ENCODE results near the gene MBNL3.

MBNL3 gene

GRCh38 chrX:132407691-132408090 lies 81.1 kb downstream of the MBNL3 start:
- no peaks in the 10 kb centered on the region for H3K4me1 ChIP-seq (ENCODE audit: insufficient read depth, insufficient read length)

GRCh38 chrX:132406106-132406505 lies 82.7 kb downstream of the MBNL3 start:
- H3K4me1 ChIP-seq (ENCODE audit: insufficient read depth, insufficient read length): no peaks in the 10 kb centered on the region
- H3K4me3 ChIP-seq (ENCODE audit: insufficient read length, low read depth): no peak overlapping the region
- no peak for DNase-seq (ENCODE audit: low read depth, low spot score)
- no peak for TF ChIP-seq ZNF274 (IDR thresholded peaks at IDR 0.05; ENCODE audit: low read depth, low read length)
- no peak for TF ChIP-seq SUZ12 (IDR thresholded peaks at IDR 0.05; ENCODE audit: extremely low read depth, insufficient read depth, insufficient read length)
- TF ChIP-seq YY1 (IDR thresholded peaks at IDR 0.05; ENCODE audit: insufficient read depth, insufficient read length): no peak
- H3K36me3 ChIP-seq (ENCODE audit: insufficient read depth, insufficient read length, low read length): no peaks in the 10 kb centered on the region
- no peaks in the 10 kb centered on the region for H3K9me3 ChIP-seq (ENCODE audit: insufficient read depth, low read length)
- H3K9ac ChIP-seq (ENCODE audit: insufficient read length, low read depth): no peak overlapping the region
- H3K27me3 ChIP-seq (ENCODE audit: insufficient read depth, insufficient read length): no peaks in the 10 kb centered on the region

More at GRCh38 chrX:132407691-132408090, 81.1 kb downstream of the MBNL3 start:
- no peak overlapping the region for H3K9ac ChIP-seq (ENCODE audit: insufficient read length, low read depth)
- no peaks in the 10 kb centered on the region for H3K9me3 ChIP-seq (ENCODE audit: insufficient read depth, low read length)
- no peak overlapping the region for H3K4me3 ChIP-seq (ENCODE audit: insufficient read length, low read depth)
- no peaks in the 10 kb centered on the region for H3K36me3 ChIP-seq (ENCODE audit: insufficient read depth, insufficient read length, low read length)
- H3K27me3 ChIP-seq (ENCODE audit: insufficient read depth, insufficient read length): no peaks in the 10 kb centered on the region
- TF ChIP-seq SUZ12 (IDR thresholded peaks at IDR 0.05; ENCODE audit: extremely low read depth, insufficient read depth, insufficient read length) (no peak), ZNF274 (IDR thresholded peaks at IDR 0.05; ENCODE audit: low read depth, low read length) (no peak), YY1 (IDR thresholded peaks at IDR 0.05; ENCODE audit: insufficient read depth, insufficient read length) (no peak)
- no peak for DNase-seq (ENCODE audit: low read depth, low spot score)

DNA sequence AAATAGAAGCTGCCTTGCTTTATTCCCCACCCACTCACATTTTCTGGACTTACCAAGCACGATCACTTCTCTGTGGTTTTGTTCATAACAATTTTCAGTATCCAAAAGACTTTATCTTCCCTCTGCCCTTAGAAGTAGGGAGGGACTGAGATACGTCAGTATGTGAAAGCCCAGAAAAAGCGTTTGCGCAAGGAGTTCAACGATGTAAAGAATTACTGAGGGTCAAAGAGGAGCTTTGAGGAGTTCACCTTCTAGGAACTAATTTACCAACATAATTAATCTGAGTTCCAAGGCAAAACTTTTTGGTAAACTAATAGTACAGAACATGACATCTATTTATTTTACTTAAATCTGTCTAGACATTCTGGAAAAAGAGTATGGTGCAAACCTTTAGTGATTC lies 84.6 kb downstream of the MBNL3 start:
- H3K4me1 ChIP-seq (ENCODE audit: insufficient read depth, insufficient read length): no peaks in the 10 kb centered on the region
- H3K36me3 ChIP-seq (ENCODE audit: insufficient read depth, insufficient read length, low read length): no peaks in the 10 kb centered on the region
- no peak for DNase-seq (ENCODE audit: low read depth, low spot score)
- H3K9me3 ChIP-seq (ENCODE audit: insufficient read depth, low read length): no peaks in the 10 kb centered on the region
- no peak for TF ChIP-seq ZNF274 (IDR thresholded peaks at IDR 0.05; ENCODE audit: low read depth, low read length)
- TF ChIP-seq YY1 (IDR thresholded peaks at IDR 0.05; ENCODE audit: insufficient read depth, insufficient read length): no peak
- TF ChIP-seq SUZ12 (IDR thresholded peaks at IDR 0.05; ENCODE audit: extremely low read depth, insufficient read depth, insufficient read length): no peak
- H3K27me3 ChIP-seq (ENCODE audit: insufficient read depth, insufficient read length): no peaks in the 10 kb centered on the region
- H3K9ac ChIP-seq (ENCODE audit: insufficient read length, low read depth): no peak overlapping the region
- H3K4me3 ChIP-seq (ENCODE audit: insufficient read length, low read depth): no peak overlapping the region

DNA sequence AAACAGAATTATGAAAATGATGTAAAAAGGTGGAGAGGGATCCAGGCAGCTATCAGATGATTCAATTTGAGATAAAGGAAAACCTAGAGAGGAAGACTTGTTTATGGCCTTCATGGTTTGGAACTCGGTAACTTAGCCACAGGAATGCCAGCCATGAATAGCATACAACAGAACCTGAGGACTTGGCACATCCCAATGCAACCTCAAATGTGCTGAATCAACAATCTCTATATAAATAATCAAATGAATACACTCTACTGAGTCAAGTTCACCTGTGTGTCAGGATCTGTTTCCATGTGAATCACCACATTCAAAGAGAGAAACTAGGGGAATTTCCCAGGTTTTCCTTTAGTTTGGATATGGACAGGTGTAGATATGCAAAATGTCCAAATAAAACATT lies 86.9 kb downstream of the MBNL3 start:
- Histone ChIP-seq H3K36me3 (ENCODE audit: insufficient read depth, insufficient read length, low read length) (no peaks in the 10 kb centered on the region), H3K4me1 (ENCODE audit: insufficient read depth, insufficient read length) (no peaks in the 10 kb centered on the region), H3K9ac (ENCODE audit: insufficient read length, low read depth) (no peak overlapping the region), H3K27me3 (ENCODE audit: insufficient read depth, insufficient read length) (no peaks in the 10 kb centered on the region), H3K9me3 (ENCODE audit: insufficient read depth, low read length) (no peaks in the 10 kb centered on the region), H3K4me3 (ENCODE audit: insufficient read length, low read depth) (no peak overlapping the region)
- TF ChIP-seq ZNF274 (IDR thresholded peaks at IDR 0.05; ENCODE audit: low read depth, low read length) (no peak), YY1 (IDR thresholded peaks at IDR 0.05; ENCODE audit: insufficient read depth, insufficient read length) (no peak), SUZ12 (IDR thresholded peaks at IDR 0.05; ENCODE audit: extremely low read depth, insufficient read depth, insufficient read length) (no peak)
- DNase-seq (ENCODE audit: low read depth, low spot score): no peak

- DNase-seq (ENCODE audit: low read depth, low spot score): no peak
- Histone ChIP-seq H3K4me3 (ENCODE audit: insufficient read length, low read depth) (no peak overlapping the region), H3K36me3 (ENCODE audit: insufficient read depth, insufficient read length, low read length) (no peaks in the 10 kb centered on the region), H3K4me1 (ENCODE audit: insufficient read depth, insufficient read length) (no peaks in the 10 kb centered on the region), H3K27me3 (ENCODE audit: insufficient read depth, insufficient read length) (no peaks in the 10 kb centered on the region), H3K9me3 (ENCODE audit: insufficient read depth, low read length) (no peaks in the 10 kb centered on the region), H3K9ac (ENCODE audit: insufficient read length, low read depth) (no peak overlapping the region)
- no peak for TF ChIP-seq YY1 (IDR thresholded peaks at IDR 0.05; ENCODE audit: insufficient read depth, insufficient read length)
- TF ChIP-seq SUZ12 (IDR thresholded peaks at IDR 0.05; ENCODE audit: extremely low read depth, insufficient read depth, insufficient read length): no peak
- TF ChIP-seq ZNF274 (IDR thresholded peaks at IDR 0.05; ENCODE audit: low read depth, low read length): no peak
Measured at GRCh38 chrX:132400706-132401105, 88.1 kb downstream of the MBNL3 start.

- Histone ChIP-seq H3K36me3 (ENCODE audit: insufficient read depth, insufficient read length, low read length) (peaks cover 3% of the 10 kb centered on the region), H3K9ac (ENCODE audit: insufficient read length, low read depth) (no peak overlapping the region), H3K27me3 (ENCODE audit: insufficient read depth, insufficient read length) (no peaks in the 10 kb centered on the region), H3K9me3 (ENCODE audit: insufficient read depth, low read length) (no peaks in the 10 kb centered on the region), H3K4me1 (ENCODE audit: insufficient read depth, insufficient read length) (no peaks in the 10 kb centered on the region), H3K4me3 (ENCODE audit: insufficient read length, low read depth) (no peak overlapping the region)
- TF ChIP-seq YY1 (IDR thresholded peaks at IDR 0.05; ENCODE audit: insufficient read depth, insufficient read length): no peak
- no peak for DNase-seq (ENCODE audit: low read depth, low spot score)
Measured at GRCh38 chrX:132395645-132396044, 93.2 kb downstream of the MBNL3 start.

DNA sequence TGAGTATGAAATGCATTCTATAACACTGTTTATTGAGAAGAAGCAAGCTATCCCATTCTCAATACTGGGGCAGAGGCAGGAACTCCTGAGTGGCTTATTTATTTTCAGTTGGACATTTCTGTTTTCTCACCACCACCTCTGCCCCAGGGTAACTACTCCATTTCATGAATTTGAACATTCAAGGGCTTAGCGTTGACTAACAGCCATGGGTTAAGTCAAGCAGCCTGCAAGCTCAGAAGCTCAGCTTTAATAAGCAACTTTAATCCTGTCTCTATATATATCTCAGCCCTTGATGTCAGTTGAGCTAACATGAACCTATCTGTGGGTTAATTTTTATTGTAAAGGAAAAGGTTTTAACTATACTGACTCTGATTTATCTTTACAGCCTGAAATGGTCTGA lies 93.8 kb downstream of the MBNL3 start:
- no peak for TF ChIP-seq ZNF274 (IDR thresholded peaks at IDR 0.05; ENCODE audit: low read depth, low read length)
- no peak for TF ChIP-seq YY1 (IDR thresholded peaks at IDR 0.05; ENCODE audit: insufficient read depth, insufficient read length)
- no peak for TF ChIP-seq SUZ12 (IDR thresholded peaks at IDR 0.05; ENCODE audit: extremely low read depth, insufficient read depth, insufficient read length)
- peaks cover 3% of the 10 kb centered on the region for H3K36me3 ChIP-seq (ENCODE audit: insufficient read depth, insufficient read length, low read length)
- no peaks in the 10 kb centered on the region for H3K9me3 ChIP-seq (ENCODE audit: insufficient read depth, low read length)
- H3K27me3 ChIP-seq (ENCODE audit: insufficient read depth, insufficient read length): no peaks in the 10 kb centered on the region
- H3K9ac ChIP-seq (ENCODE audit: insufficient read length, low read depth): no peak overlapping the region
- H3K4me3 ChIP-seq (ENCODE audit: insufficient read length, low read depth): no peak overlapping the region
- no peak for DNase-seq (ENCODE audit: low read depth, low spot score)
- no peaks in the 10 kb centered on the region for H3K4me1 ChIP-seq (ENCODE audit: insufficient read depth, insufficient read length)

- TF ChIP-seq YY1 (IDR thresholded peaks at IDR 0.05; ENCODE audit: insufficient read depth, insufficient read length) (no peak), SUZ12 (IDR thresholded peaks at IDR 0.05; ENCODE audit: extremely low read depth, insufficient read depth, insufficient read length) (no peak)
- no peak overlapping the region for H3K9ac ChIP-seq (ENCODE audit: insufficient read length, low read depth)
- H3K4me3 ChIP-seq (ENCODE audit: insufficient read length, low read depth): no peak overlapping the region
- no peaks in the 10 kb centered on the region for H3K9me3 ChIP-seq (ENCODE audit: insufficient read depth, low read length)
- no peak for DNase-seq (ENCODE audit: low read depth, low spot score)
- H3K27me3 ChIP-seq (ENCODE audit: insufficient read depth, insufficient read length): no peaks in the 10 kb centered on the region
- H3K4me1 ChIP-seq (ENCODE audit: insufficient read depth, insufficient read length): no peaks in the 10 kb centered on the region
- peaks cover 3% of the 10 kb centered on the region for H3K36me3 ChIP-seq (ENCODE audit: insufficient read depth, insufficient read length, low read length)
Measured at GRCh38 chrX:132394591-132394990, 94.2 kb downstream of the MBNL3 start.
